Measurements from ENCODE around the gene KDM1B.

GRCh38 chr6:18241208-18242038 is 86.2 kb downstream of the KDM1B start:
- TF ChIP-seq CTCF (IDR thresholded peaks at IDR 0.05): no peak
- no peak for TF ChIP-seq POLR2A (IDR thresholded peaks at IDR 0.05)

Measured in lower leg skin (tissue), 3 donors.